HG02571 (cell line): Measurements from ENCODE around the gene B9D2.

Experiments used
- ATAC-seq: cut with Tn5 transposase; IDR thresholded peaks from one replicate; pipeline ENCODE4 v1.9.1; 2021; ENCODE audit warnings: mild to moderate bottlenecking, moderate library complexity; ENCODE audit not compliant: unreplicated experiment

Gene B9D2

DNA sequence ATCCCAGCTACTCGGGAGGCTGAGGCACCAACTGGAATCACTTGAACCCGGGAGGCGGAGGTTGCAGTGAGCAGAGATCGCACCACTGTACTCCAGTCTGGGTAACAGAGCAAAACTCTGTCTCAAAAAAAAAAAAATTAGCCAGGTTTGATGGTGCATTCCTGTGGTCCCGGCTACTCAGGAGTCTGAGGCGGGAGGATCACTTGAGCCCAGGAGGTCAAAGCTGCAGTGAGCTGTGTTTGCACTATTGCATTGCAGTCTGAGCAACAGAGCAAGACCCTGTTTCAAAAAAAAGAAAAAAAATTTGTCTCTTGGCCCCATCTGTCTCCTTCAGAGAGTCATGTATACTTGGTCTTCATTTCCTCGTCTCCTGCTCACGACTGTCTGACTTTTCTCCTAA is 52.3 kb downstream of the B9D2 start:
- ATAC-seq, result no peak

DNA sequence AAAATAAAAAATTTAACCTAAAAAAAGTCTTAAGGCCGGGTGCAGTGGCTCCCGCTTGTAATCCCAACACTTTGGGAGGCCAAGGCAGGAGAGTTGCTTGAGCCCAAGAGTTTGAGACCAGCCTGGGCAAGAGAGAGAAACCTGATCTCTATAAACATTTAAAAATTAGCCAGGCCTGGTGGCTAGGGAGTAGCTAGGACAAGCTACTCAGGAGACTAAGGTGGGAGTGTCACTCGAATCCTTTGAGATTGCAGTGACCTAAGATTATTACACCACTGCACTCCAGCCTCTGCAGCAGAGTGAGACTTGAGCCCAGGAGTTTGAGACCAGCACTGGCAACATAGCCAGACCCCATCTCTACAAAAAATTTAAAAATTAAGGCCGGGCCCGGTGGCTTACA is 52.9 kb downstream of the B9D2 start:
- no peak for ATAC-seq

GRCh38 chr19:41310033-41310831 is 53.7 kb downstream of the B9D2 start, which contains the start of gene CCDC97:
Gene CCDC97 (plus strand): TSS chr19:41310172. CDS start chr19:41310311, 139 bp downstream.
- no peak for ATAC-seq

DNA sequence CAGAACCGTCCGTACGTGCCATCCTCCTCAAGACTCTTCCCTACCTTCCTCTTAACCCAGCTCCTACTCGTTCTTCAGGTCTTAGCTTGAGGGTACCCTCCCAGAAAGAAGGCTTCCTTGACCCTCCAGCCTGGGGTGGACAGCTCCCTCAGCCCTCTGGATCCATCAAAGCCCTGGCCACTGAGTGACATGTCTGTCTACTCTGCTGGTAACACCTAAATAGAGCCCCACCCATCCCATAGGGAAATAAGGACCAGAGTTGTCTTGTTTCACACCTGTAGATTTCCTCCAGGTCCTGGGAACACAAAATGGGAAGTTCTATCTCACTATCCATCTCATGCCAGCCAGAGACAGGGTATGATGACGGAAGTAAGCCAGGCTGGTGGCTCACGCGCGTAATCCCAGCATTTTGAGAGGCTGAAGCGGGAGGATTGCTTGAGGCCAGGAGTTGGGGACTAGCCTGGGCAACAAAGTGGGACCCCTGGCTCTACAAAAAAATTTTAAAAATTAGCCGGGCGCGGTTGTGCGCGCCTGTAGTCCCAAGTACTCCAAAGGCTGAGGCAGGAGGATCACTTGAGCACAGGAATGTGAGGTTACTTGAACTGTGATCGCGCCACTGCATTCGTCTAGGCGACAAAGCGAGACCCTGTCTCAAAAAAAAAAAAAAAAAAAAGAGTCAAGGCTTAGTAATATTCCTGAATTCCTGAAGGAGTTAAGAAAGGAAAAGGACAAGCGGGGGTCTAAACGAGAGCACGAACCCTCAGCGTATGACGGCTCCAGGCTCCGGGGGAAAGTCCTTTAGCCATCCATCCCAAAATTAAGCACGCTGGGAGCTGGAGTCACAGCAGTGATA is 54.5 kb downstream of the B9D2 start:
- ATAC-seq, result no peak

GRCh38 chr19:41308450-41309179 is 55.3 kb downstream of the B9D2 start:
- ATAC-seq, result no peak

GRCh38 chr19:41307954-41308449 is 55.9 kb downstream of the B9D2 start:
- no peak for ATAC-seq

DNA sequence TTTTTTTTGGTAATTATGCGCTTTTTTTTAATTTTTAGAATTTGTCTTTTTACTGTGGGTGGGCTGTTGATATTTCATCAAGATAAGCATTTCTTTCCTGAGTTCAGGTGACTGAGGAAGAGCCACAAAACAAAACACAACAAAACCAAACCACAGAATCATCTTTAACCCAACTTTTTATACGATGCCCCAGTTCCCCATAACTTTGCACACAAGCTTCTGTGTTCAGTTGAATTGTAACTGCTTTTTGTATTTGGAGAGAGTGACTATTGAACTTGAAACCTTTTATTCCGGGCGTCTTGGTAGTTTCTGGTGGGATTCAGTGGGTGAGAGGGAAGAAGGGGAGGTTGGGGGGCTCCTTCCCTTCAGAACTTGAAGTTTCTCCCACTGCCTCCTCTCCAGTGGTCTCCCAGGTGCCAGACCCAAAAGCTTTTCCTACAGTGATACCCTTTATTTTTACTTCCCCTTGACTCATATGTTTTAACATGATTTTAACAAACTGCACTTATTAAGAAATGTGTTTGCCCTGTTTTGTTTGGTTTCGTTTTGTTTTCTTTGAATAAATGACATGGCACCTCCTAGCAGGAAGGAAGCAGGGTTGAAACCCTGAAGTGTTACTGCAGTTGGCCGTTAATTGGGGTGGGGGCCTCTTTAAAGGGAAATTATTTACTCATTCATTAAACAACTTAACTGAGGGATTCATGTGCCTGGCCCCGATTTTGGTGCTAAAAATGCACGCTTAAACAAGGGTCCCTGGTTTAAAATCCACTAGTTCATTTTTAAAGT is 56.7 kb downstream of the B9D2 start:
- no peak for ATAC-seq

DNA sequence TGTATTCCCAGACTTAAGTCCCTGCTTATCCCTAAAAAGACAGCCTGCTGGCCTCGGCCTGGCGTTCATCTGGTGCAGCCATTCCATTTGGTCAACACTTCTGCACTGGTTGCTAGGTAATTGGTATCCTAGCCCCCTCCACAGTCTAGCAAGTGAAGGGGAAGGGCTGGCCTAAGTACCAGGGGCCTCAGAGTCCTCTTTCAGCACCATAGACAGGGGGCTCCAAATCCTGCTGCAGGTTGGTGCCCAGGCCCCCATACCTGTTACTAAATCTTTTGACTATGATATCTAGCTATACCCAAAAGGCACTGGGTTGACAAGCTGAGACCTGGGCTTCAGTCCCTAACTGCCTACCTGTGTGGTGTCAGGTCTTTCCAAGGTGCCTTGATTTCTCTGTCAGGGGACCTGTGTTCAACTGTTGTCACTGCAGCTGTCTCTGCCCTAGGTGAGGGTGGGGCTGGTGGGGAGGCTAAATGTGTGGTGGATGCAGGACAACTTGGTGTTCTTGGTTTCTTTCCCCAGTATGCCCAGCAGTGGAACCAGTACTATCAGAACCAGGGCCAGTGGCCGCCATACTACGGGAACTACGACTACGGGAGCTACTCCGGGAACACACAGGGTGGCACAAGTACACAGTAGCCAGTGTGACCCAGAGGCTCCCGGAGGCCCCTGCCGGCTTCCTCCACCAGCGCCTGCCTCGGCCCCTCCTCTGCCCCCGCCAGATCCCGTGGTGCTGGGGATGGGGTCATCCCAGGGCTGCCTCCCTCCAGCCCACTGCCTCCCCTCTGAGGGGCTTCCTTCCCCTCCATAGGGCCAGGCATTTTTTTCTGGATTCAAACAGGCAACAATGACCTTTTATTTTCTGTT is 57.8 kb downstream of the B9D2 start:
- no peak for ATAC-seq

GRCh38 chr19:41304706-41305483 is 59.1 kb downstream of the B9D2 start:
- no peak for ATAC-seq
